GM12873 (cell line): ENCODE data around the gene HES5.
A peak's percentile ranks its signal among the peaks of the same experiment; 100 is the strongest.

Source experiments
- CTCF ChIP-seq: IDR thresholded peaks from 2 replicates; pipeline ENCODE4 v1.5.1; 2012; ENCODE audit warnings: low read depth, mild to moderate bottlenecking, moderate library complexity, low read length, control low read depth; ENCODE audit not compliant: insufficient read depth; ENCODE audit errors: missing control alignments

HES5 gene

GRCh38 chr1:2552189-2552588, 22.1 kb upstream of the HES5 start:
- TF ChIP-seq CTCF, result no peak

GRCh38 chr1:2548068-2548589, 18.1 kb upstream of the HES5 start:
- peak; percentile 93 for TF ChIP-seq CTCF

- no peak for TF ChIP-seq CTCF
Measured at GRCh38 chr1:2547210-2548067, 17.4 kb upstream of the HES5 start.

GRCh38 chr1:2546515-2547209, 16.6 kb upstream of the HES5 start:
- TF ChIP-seq CTCF, result no peak

GRCh38 chr1:2545754-2546514, 15.9 kb upstream of the HES5 start:
- no peak for TF ChIP-seq CTCF

- TF ChIP-seq CTCF, result no peak
Measured at GRCh38 chr1:2544875-2545640, 15.0 kb upstream of the HES5 start.
